Activated naive CD8-positive, alpha-beta T cell (primary cell): Measurements from ENCODE around the gene CCDC92.
A peak's percentile ranks its signal among the peaks of the same experiment; 100 is the strongest.

Source experiments
- H3K27ac Mint-ChIP-seq: one replicate; pipeline ENCODE4 v1.8.0; 2021; ENCODE audit warnings: mixed read lengths
- H3K27me3 Mint-ChIP-seq: one replicate; pipeline ENCODE4 v1.8.0; 2021; ENCODE audit warnings: mixed read lengths
- H3K36me3 Mint-ChIP-seq: one replicate; pipeline ENCODE4 v1.8.0; 2021; ENCODE audit warnings: mixed read lengths
- H3K4me1 Mint-ChIP-seq: one replicate; pipeline ENCODE4 v1.8.0; 2021; ENCODE audit warnings: low read depth, mixed read lengths
- H3K4me3 Mint-ChIP-seq: one replicate; pipeline ENCODE4 v1.8.0; 2021; ENCODE audit warnings: mild to moderate bottlenecking, mixed read lengths
- H3K9me3 Mint-ChIP-seq: one replicate; pipeline ENCODE4 v1.8.0; 2021; ENCODE audit warnings: low read depth, mixed read lengths

Gene CCDC92, protein sequence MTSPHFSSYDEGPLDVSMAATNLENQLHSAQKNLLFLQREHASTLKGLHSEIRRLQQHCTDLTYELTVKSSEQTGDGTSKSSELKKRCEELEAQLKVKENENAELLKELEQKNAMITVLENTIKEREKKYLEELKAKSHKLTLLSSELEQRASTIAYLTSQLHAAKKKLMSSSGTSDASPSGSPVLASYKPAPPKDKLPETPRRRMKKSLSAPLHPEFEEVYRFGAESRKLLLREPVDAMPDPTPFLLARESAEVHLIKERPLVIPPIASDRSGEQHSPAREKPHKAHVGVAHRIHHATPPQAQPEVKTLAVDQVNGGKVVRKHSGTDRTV

DNA sequence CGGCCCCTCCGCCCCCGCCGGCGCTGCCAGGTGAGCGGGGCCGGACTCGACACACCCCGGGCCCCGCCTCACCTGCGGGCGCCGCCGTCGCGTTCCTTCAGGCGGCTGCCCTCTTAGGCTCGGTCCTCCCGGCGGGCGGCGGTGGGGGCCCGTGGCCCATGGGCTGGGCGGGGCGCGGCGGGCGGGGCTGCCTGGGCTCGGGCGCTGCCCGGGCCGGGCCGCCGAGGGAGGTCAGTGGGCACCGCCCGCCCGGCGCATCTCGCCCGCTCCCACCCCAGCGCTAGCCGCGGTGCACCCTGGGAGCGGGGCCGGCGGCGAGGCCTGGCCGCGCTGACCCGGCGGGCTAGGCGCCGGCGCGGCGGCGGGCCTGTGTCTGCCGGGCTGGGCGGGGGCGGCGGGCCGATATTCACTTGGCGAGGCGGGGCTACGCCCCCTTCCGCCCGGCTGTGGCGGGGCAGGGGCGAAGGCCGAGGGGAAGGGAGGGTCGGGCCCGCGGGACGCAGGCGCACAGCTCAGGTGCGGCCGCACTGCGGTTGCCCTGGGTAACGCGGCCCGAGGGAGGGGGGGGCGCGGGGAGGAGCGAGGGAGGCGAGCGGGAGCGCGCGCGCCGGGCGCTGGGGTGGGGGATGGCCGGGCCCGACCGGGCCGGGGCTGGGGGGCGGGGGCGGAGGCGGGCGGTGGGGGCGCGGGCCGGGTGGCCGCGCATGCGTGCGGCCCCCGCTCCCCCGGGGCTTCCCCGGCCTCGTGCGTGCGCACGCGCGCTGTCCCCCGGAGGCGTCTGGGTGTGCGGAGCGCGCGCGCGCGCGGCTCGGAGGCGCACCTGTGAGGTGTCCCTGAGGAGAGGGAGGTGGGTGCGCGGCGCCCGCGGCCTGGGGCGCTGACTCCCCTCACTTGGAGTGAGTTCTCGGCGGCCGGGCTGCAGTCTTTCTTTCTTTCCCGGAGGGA is at the start of gene CCDC92, which contains the start of gene ZNF664:
CCDC92 (minus strand) TSS at position 375 of the 945 bp plus-strand sequence. CDS start 28,526 bp downstream, outside the sequence.
ZNF664 (plus strand) TSS at position 759 of the 945 bp plus-strand sequence. CDS start 38,930 bp downstream, outside the sequence.
- H3K36me3 Mint-ChIP-seq = peaks cover 3% of the 10 kb centered on the region
- peaks cover 35% of the 10 kb centered on the region for H3K4me1 Mint-ChIP-seq
- peak within 1 kb of the TSS; percentile 94 for H3K27ac Mint-ChIP-seq
- H3K4me3 Mint-ChIP-seq = peak within 1 kb of the TSS; percentile 98
- H3K9me3 Mint-ChIP-seq = no peaks in the 10 kb centered on the region
- H3K27me3 Mint-ChIP-seq = no peaks in the 10 kb centered on the region

DNA sequence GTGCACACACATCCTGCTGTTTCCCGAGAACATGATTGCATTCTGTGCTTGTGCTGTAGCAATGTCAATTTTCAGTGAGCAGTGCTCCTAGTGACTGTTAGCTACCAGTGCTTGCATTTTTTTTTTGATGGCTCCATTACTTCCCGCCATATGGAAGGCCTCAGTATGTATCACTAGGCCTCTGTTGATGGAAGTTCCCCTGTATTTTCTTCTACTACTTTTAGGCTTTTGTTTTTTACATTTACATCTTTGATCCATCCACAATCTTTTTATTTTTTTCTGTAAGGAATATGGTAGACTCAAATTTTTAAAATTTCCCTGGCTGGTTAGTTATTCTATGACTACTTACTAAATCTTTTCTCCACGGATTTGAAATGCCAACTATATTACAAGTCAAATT is 49.5 kb upstream of the CCDC92 start:
- no peak overlapping the region for H3K4me3 Mint-ChIP-seq
- H3K36me3 Mint-ChIP-seq = no peaks in the 10 kb centered on the region
- no peaks in the 10 kb centered on the region for H3K4me1 Mint-ChIP-seq
- no peak overlapping the region for H3K27ac Mint-ChIP-seq
- H3K9me3 Mint-ChIP-seq = no peaks in the 10 kb centered on the region
- no peaks in the 10 kb centered on the region for H3K27me3 Mint-ChIP-seq

DNA sequence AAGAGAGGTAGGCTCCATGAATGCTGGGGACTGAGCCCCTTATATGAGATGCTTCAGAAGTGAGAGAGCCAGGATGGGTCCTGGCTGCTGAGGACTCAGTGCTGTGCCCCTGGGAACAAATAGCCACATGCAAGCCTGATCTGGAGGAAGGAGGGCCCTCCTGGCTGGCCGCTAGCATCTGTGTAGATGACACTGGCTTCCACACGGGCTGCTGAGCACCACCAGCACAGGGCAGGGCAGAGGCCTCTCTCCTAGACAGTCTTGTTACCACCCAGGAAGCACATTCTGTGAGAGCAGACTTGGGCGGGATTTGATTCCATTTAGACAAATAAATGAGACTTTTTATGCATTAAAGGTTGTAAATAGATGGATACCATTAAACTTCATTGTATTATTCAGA is 48.4 kb upstream of the CCDC92 start:
- Mint-ChIP-seq H3K27ac (no peak overlapping the region), H3K4me1 (no peaks in the 10 kb centered on the region), H3K9me3 (no peaks in the 10 kb centered on the region), H3K36me3 (no peaks in the 10 kb centered on the region), H3K27me3 (no peaks in the 10 kb centered on the region), H3K4me3 (no peak overlapping the region)

DNA sequence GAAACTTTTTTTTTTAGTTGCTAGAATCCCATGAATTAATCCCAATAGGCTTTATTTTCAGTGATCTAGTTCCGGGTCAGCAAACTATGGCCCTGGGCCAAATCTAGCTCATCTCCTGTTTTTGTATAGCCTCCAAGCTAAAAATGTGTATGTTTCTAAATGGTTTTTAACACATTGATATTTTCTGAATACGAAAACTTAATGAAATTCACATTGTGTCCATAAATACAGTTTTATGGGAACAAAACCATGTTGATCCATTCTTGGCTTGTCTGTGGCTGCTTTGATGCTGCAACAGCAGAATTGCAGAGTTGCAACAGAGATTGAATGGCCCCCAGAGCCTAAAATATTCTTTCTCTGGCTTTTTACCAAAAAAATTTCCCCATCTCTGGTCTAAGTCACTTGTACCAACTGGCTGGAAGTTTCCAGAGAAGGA is 47.9 kb upstream of the CCDC92 start:
- Mint-ChIP-seq H3K27ac (no peak overlapping the region), H3K27me3 (no peaks in the 10 kb centered on the region), H3K9me3 (no peaks in the 10 kb centered on the region), H3K36me3 (no peaks in the 10 kb centered on the region), H3K4me3 (no peak overlapping the region), H3K4me1 (no peaks in the 10 kb centered on the region)

DNA sequence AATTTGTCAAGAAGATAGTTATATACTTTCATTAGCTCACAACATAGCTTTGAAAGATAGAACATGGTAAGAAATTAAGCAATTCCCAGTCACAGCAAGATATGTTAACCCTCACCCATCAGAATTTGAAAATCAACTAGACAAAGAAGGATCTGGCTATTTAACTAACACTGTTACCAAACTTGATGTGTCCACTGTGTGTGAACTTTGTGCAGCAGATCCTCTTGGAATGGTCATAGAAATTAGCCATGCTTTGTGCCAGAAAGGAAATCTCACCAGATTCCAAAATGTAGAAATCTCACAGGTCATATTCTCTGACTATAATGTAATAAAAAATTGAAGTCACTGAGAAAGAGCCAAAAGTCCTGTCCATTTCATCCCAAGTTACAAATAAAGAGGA is 46.5 kb upstream of the CCDC92 start:
- Mint-ChIP-seq H3K27ac (no peak overlapping the region), H3K27me3 (no peaks in the 10 kb centered on the region), H3K4me1 (no peaks in the 10 kb centered on the region), H3K36me3 (peaks cover 3% of the 10 kb centered on the region), H3K9me3 (no peaks in the 10 kb centered on the region), H3K4me3 (no peak overlapping the region)

DNA sequence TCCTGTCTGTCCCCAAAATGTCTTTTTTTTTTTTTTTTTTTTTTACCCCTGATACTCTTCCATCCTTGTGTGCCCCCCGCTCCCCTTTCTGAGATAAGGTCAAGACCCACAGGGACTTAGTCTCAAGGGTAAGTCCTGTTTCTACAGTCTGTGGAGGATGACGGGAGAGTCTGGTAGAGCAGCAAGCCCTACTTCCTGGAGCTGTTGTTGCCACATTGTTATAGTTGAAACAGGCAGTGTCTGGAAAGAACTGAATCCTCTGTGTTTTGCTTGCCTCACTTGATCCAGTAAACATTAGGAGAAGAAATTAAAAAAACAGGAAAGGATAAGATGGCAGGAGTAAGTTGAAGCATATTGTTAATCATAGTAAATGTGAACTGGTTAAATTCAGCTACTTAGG is 45.9 kb upstream of the CCDC92 start:
- Mint-ChIP-seq H3K4me1 (no peaks in the 10 kb centered on the region), H3K36me3 (peaks cover 3% of the 10 kb centered on the region), H3K9me3 (no peaks in the 10 kb centered on the region), H3K27ac (no peak overlapping the region), H3K27me3 (no peaks in the 10 kb centered on the region), H3K4me3 (no peak overlapping the region)

DNA sequence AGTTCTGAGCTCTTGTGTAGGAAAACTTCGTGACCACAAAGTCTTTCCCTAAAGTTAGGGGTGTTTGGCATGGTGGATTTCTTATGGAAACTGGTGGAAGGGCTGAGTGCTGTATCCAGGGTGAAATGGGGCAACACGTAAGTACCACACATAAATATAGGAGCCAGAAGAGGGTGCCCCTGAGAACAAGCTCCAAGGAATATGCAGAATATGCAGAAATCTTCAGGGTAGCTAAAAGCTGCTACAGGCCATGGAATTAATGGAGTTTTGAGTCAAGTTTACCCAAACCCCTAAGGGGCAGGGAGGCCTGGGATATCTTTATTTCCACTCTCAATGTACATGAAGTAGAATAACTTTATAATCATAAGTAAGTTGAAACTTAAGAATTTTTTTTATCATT is 44.4 kb upstream of the CCDC92 start:
- Mint-ChIP-seq H3K9me3 (no peaks in the 10 kb centered on the region), H3K4me1 (no peaks in the 10 kb centered on the region), H3K27me3 (no peaks in the 10 kb centered on the region), H3K4me3 (no peak overlapping the region), H3K36me3 (peaks cover 15% of the 10 kb centered on the region), H3K27ac (no peak overlapping the region)

DNA sequence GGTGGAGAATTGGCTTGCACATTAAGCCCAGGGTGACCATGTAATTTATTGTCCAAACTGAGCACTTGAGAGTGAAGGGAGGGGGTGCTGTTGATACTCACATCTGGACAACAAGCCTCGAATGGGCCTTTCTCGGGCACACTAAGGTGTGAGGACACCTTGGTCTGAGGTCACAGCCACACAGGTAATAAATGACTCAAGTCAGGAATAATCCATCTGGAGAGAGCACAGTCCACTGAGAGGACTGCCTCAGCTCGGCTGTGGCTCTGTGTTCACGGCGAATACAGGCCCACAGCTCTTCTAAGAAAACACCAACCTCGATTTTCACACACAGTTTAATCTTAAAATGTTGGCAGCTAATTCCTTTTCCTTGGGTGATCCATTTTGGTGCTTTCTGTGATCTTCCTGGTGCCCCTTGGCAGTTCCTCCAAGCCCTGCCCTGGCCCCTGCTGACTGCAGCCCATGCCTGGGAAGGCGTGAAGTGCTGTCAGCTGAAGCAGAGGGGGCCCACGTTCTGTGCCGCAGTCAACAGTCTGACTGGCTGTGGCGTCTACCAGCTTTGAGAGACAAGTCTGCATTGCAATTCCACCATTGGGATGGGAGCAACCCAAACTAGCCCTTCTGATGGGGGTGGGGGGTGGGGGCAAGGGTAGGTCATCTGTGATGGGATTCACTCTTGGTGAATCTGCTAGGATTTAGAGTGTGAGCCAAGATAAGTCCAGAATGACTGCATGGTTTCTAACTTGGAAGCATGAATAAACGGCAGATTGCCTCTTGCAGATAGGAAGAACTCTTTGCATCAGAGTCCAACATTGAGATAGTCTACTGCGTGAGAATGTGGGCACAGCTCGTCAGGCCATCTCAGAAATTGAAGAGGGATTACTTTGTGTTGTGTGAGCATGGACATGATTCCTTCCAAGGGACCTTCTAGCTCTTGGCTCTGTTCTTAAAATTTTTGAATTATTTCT is 43.1 kb upstream of the CCDC92 start:
- Mint-ChIP-seq H3K27me3 (no peaks in the 10 kb centered on the region), H3K36me3 (peaks cover 19% of the 10 kb centered on the region), H3K4me1 (no peaks in the 10 kb centered on the region), H3K27ac (no peak overlapping the region), H3K4me3 (no peak overlapping the region), H3K9me3 (no peaks in the 10 kb centered on the region)

DNA sequence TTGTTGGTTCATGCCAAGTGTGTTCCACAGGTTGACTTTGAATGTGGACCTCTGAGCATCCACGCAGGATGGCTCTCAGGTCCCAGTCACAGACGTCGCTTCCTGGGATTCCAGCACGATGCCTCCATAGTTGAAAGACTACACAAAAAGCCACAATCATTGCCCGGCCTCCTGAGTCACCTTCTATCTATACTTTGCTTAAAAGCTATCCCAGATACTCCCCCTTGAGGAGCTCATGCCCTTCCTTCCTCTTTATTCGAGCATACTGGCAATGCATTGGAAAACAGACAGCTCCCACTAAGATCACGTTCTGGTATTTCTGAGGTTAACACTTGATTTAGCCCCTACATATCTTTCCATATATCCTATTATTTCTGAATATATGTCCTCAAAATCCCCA is 40.4 kb upstream of the CCDC92 start:
- no peaks in the 10 kb centered on the region for H3K9me3 Mint-ChIP-seq
- no peaks in the 10 kb centered on the region for H3K27me3 Mint-ChIP-seq
- no peak overlapping the region for H3K27ac Mint-ChIP-seq
- peaks cover 24% of the 10 kb centered on the region for H3K36me3 Mint-ChIP-seq
- no peak overlapping the region for H3K4me3 Mint-ChIP-seq
- H3K4me1 Mint-ChIP-seq = peaks cover 9% of the 10 kb centered on the region

DNA sequence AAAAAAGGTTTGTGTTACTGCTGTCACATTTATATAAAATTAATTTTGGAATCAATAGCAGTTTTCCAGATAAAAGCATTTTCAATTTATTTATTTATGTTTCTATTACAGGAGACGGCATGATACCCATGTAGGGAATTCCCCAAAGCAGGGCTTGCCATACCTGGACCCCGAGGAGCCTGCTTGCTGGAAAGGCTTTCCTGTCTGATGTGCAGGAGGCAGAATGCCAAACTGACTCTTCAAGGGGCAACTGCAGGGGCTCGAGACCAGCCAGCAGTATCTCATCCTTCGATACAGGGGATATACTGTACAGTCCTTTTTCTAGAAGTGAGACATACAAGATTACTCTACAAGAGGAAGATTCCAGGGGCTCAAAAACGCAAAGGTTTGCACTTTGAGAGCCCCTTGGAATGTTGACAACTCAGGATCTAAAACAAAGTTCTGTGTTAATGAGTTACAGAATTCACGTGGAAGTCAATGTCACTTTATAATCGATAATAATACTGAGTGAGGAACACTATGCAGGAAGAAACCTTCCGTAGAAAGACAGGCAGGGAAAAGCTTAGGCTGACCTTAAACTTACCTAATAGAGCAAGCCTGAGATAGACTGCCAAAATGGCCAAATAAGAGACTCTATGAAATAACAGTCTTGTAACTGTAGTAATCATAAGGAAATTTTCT is 38.9 kb upstream of the CCDC92 start:
- H3K4me3 Mint-ChIP-seq = no peak overlapping the region
- no peaks in the 10 kb centered on the region for H3K27me3 Mint-ChIP-seq
- no peak overlapping the region for H3K27ac Mint-ChIP-seq
- no peaks in the 10 kb centered on the region for H3K9me3 Mint-ChIP-seq
- peaks cover 20% of the 10 kb centered on the region for H3K4me1 Mint-ChIP-seq
- H3K36me3 Mint-ChIP-seq = peaks cover 24% of the 10 kb centered on the region

DNA sequence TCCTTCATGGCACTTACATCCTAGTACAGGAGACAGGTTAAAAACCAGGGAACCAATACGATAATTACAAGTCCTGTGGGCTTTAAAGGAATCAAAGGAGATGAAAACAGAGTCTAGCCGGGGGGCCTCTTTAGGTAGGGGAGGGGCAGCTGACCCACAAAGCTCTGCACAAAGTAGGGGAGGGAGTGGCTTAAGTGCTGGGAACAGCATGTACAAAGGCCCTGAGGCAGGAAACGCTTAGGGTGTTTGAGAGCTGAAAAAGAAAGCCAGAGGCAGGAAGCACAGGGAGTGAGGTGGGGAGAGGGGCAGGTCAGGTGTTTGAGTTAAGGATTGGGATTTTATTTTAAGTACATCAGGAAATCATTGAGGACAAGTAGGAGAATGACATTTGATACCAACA is 38.1 kb upstream of the CCDC92 start:
- Mint-ChIP-seq H3K4me1 (peaks cover 28% of the 10 kb centered on the region), H3K36me3 (peaks cover 24% of the 10 kb centered on the region), H3K27ac (no peak overlapping the region)

DNA sequence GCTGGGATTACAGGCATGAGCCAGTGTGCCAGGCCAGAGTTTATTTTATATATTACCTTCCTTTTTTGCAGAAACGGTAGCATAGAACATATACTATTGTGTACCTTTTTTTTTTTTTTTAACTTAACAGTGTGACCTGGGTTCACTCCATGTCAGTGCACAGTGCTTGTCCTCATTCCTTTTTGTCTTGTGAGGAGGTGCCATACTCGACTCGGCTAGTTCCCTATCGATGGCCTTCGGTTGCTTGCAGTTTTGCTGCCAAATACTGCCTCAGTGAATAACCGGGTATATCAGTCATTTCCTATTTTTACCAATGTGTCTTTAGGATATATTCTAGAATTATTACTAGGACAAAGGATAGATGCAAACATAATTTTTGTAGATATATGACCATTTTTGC is 37.1 kb upstream of the CCDC92 start:
- H3K9me3 Mint-ChIP-seq = no peaks in the 10 kb centered on the region
- H3K27ac Mint-ChIP-seq = no peak overlapping the region
- H3K27me3 Mint-ChIP-seq = no peaks in the 10 kb centered on the region
- peaks cover 22% of the 10 kb centered on the region for H3K36me3 Mint-ChIP-seq
- peaks cover 31% of the 10 kb centered on the region for H3K4me1 Mint-ChIP-seq
- no peak overlapping the region for H3K4me3 Mint-ChIP-seq

More for the DNA sequence above, 38.1 kb upstream of the CCDC92 start:
- Mint-ChIP-seq H3K27me3 (no peaks in the 10 kb centered on the region), H3K9me3 (no peaks in the 10 kb centered on the region), H3K4me3 (no peak overlapping the region)

DNA sequence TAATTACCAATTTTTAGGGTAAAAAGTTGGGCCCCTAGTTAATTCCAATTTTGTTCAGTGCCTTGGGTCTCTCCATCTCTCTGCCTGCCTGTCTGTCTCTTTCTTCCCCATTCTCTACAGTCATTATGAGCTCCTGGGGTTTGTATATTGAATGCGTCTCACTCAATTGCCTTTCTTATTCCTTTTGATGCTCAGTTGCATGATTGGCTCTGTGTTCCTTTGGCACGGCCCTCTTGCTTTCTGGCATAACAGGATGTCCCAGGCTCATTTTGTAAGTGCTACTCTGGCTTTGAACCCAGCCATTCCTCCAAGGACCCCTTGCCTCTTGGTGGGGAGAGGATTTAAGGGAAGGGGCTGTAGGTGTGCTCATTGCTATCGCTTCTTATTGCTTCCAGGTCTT is 36.0 kb upstream of the CCDC92 start:
- Mint-ChIP-seq H3K9me3 (no peaks in the 10 kb centered on the region), H3K4me1 (peaks cover 31% of the 10 kb centered on the region), H3K36me3 (peaks cover 22% of the 10 kb centered on the region), H3K4me3 (no peak overlapping the region), H3K27ac (no peak overlapping the region), H3K27me3 (no peaks in the 10 kb centered on the region)
